ENCODE measurements around the gene KAT2B. TPM values are rescaled to one million over a fixed set of nuclear protein-coding genes. Genes with fewer than 3 reads are reported as not detected.
"Not testable (repeated sequence)": the region's sequence is repeated elsewhere in the genome, so short reads cannot be mapped to it uniquely, and the experiment has no call there.

Gene KAT2B
- total RNA-seq, 1 experiment from 2014 or later = 3.7 TPM

DNA sequence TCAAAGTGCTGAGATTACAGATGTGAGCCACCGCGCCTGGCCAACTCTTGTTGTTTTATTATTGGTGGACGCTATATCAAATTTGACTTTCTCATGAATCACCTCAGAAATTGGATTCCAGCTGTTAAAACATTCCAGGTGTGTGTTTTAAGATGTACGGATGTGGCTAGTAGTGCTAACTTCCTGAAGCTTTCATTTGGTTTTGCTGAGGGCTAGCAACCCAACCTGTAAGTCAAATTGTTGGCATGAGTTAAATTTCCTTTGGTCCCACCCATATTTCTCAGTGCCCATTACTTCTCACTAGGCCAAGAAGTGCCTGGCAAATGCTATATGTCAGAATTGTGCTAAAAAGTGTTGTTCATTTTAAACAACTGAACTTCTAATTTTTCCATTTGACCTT lies 13.1 kb upstream of the KAT2B start:
- no peak overlapping the region for H3K4me2 ChIP-seq (ENCODE audit: low read length)
- RAD21 ChIA-PET (ENCODE audit: low non-redundant PET in 1 of 2, low total read pairs in 2 of 2, uncharacterized antibody in 2 of 2, unreplicated experiment in 2 of 2) = no interaction called here
- POLR2A ChIA-PET = no interaction called here
- no peaks in the 10 kb centered on the region for H3K36me3 ChIP-seq (ENCODE audit: control insufficient read depth in 1 of 2, insufficient read depth in 2 of 2, low read length in 2 of 2)
- no peaks in the 10 kb centered on the region for H3K79me2 ChIP-seq (ENCODE audit: insufficient read depth, low read length)
- H2AFZ ChIP-seq (ENCODE audit: low read depth, low read length, poor library complexity, severe bottlenecking) = no peak overlapping the region
- no peak overlapping the region for H3K9ac ChIP-seq (ENCODE audit: low read length)
- no peak overlapping the region for H3K4me3 ChIP-seq (replicated peaks in 1 of 2; ENCODE audit: low read depth in 1 of 2, low read length in 2 of 2)
- TF ChIP-seq RAD21 (IDR thresholded peaks at IDR 0.05; ENCODE audit: low read depth) (no peak), ZFX (IDR thresholded peaks at IDR 0.05) (no peak), SP1 (IDR thresholded peaks at IDR 0.05; ENCODE audit: low read depth) (no peak), EZH2 (IDR thresholded peaks at IDR 0.05) (no peak), SIN3A (IDR thresholded peaks at IDR 0.05; ENCODE audit: low read depth) (no peak), TCF7L2 (IDR thresholded peaks at IDR 0.05; ENCODE audit: borderline replicate concordance, extremely low read depth, insufficient read depth, insufficient read length) (no peak)
- TF ChIP-seq, protein P1, sequence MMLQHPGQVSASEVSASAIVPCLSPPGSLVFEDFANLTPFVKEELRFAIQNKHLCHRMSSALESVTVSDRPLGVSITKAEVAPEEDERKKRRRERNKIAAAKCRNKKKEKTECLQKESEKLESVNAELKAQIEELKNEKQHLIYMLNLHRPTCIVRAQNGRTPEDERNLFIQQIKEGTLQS (IDR thresholded peaks at IDR 0.05) = no peak
- TF ChIP-seq, protein P2, sequence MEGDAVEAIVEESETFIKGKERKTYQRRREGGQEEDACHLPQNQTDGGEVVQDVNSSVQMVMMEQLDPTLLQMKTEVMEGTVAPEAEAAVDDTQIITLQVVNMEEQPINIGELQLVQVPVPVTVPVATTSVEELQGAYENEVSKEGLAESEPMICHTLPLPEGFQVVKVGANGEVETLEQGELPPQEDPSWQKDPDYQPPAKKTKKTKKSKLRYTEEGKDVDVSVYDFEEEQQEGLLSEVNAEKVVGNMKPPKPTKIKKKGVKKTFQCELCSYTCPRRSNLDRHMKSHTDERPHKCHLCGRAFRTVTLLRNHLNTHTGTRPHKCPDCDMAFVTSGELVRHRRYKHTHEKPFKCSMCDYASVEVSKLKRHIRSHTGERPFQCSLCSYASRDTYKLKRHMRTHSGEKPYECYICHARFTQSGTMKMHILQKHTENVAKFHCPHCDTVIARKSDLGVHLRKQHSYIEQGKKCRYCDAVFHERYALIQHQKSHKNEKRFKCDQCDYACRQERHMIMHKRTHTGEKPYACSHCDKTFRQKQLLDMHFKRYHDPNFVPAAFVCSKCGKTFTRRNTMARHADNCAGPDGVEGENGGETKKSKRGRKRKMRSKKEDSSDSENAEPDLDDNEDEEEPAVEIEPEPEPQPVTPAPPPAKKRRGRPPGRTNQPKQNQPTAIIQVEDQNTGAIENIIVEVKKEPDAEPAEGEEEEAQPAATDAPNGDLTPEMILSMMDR (IDR thresholded peaks at IDR 0.05 in 2 of 3, conservative IDR thresholded peaks at IDR 0.05 in 1 of 3; ENCODE audit: borderline replicate concordance in 1 of 3, insufficient read depth in 1 of 3, low read depth in 2 of 3, low read length in 2 of 3) = no peak
- no peaks in the 10 kb centered on the region for H3K9me3 ChIP-seq (ENCODE audit: control insufficient read depth in 1 of 2, insufficient read depth in 1 of 2, low read depth in 1 of 2, low read length in 2 of 2)
- no peaks in the 10 kb centered on the region for H3K9me2 ChIP-seq (ENCODE audit: insufficient read depth)
- no TSS peak for BruUV-seq (replicated peaks)
- CTCF ChIA-PET = no interaction called here
- no peak for ATAC-seq
- H4K20me1 ChIP-seq (ENCODE audit: insufficient read depth) = no peaks in the 10 kb centered on the region
- H3K4me1 ChIP-seq (ENCODE audit: control insufficient read depth in 1 of 2, insufficient read depth in 2 of 2, low read length in 2 of 2) = no peaks in the 10 kb centered on the region
- intact Hi-C loops (cut with micrococcal nuclease) = no loop called here
- H3K27ac ChIP-seq (ENCODE audit: low read depth, low read length) = no peak overlapping the region
- no peaks in the 10 kb centered on the region for H3K27me3 ChIP-seq (ENCODE audit: insufficient read depth, low read length)
- no peak for DNase-seq (ENCODE audit: low read depth, low spot score)

DNA sequence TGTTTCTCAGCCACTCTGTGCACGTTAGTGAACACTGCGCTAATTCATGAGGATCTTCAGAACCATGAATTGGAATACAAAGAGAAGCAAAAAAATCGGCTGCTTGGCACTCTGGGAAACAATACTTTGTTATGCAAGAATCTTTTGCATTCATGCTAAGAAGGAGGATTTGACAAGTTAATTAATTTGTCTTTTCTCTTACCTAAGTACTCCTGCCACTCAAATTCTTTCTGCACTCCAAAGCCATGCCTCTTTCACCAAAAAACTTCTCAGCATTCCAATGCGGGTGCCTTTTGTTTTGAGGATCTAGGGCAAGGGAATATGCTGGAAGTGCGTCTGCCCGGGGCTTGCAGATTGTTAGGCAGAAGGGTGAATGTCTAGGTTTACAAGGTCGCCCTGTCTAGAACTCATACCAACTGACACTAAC lies 11.3 kb upstream of the KAT2B start:
- TF ChIP-seq EGR1 (IDR thresholded peaks at IDR 0.05; ENCODE audit: low read depth) (no peak), ZFX (IDR thresholded peaks at IDR 0.05) (no peak), SIN3A (IDR thresholded peaks at IDR 0.05; ENCODE audit: low read depth) (no peak), CBX3 (IDR thresholded peaks at IDR 0.05; ENCODE audit: low read depth) (no peak), EZH2phosphoT487 (IDR thresholded peaks at IDR 0.05; ENCODE audit: borderline replicate concordance) (no peak)
- TF ChIP-seq, protein P1 (IDR thresholded peaks at IDR 0.05) = no peak
- Histone ChIP-seq H4K20me1 (ENCODE audit: insufficient read depth) (no peaks in the 10 kb centered on the region), H2AFZ (ENCODE audit: low read depth, low read length, poor library complexity, severe bottlenecking) (no peak overlapping the region), H3K4me3 (replicated peaks in 1 of 2; ENCODE audit: low read depth in 1 of 2, low read length in 2 of 2) (no peak overlapping the region), H3K9ac (ENCODE audit: low read length) (no peak overlapping the region), H3K9me2 (ENCODE audit: insufficient read depth) (no peaks in the 10 kb centered on the region), H3K36me3 (ENCODE audit: control insufficient read depth in 1 of 2, insufficient read depth in 2 of 2, low read length in 2 of 2) (no peaks in the 10 kb centered on the region), H3K4me1 (ENCODE audit: control insufficient read depth in 1 of 2, insufficient read depth in 2 of 2, low read length in 2 of 2) (no peaks in the 10 kb centered on the region), H3K27me3 (ENCODE audit: insufficient read depth, low read length) (no peaks in the 10 kb centered on the region), H3K9me3 (ENCODE audit: control insufficient read depth in 1 of 2, insufficient read depth in 1 of 2, low read depth in 1 of 2, low read length in 2 of 2) (no peaks in the 10 kb centered on the region), H3K27ac (ENCODE audit: low read depth, low read length) (no peak overlapping the region), H3K4me2 (ENCODE audit: low read length) (no peak overlapping the region), H3K79me2 (ENCODE audit: insufficient read depth, low read length) (no peaks in the 10 kb centered on the region)
- CTCF ChIA-PET = interaction anchor here (1.3 kb wide), 1 partner anchor 12 kb away, joined by 3 read pairs; the partner anchor contains the start of gene KAT2B
- intact Hi-C loops (cut with micrococcal nuclease) = no loop called here
- BruUV-seq (replicated peaks) = no TSS peak
- ATAC-seq (no peak), DNase-seq (ENCODE audit: low read depth, low spot score) (no peak)
- POLR2A ChIA-PET = no interaction called here
- RAD21 ChIA-PET (ENCODE audit: low non-redundant PET in 1 of 2, low total read pairs in 2 of 2, uncharacterized antibody in 2 of 2, unreplicated experiment in 2 of 2) = no interaction called here

DNA sequence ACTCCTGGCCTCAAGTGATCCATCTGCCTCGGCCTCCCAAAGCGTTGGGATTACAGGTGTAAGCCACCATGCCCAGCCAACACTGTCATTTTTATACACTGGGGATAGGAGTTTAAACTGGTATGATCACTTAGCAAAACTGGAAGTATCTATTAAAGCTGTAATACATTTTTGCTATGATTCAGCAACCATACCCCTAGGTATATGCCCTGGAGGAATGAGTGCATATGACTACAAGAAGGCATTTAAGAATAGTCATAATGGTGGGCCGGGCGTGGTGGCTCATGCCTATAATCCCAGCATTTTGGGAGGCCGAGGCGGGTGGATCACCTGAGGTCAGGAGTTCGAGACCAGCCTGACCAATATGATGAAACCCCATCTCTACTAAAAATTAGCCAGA lies 8.3 kb upstream of the KAT2B start:
- H3K9me2 ChIP-seq (ENCODE audit: insufficient read depth); H2AFZ ChIP-seq (ENCODE audit: low read depth, low read length, poor library complexity, severe bottlenecking); DNase-seq (ENCODE audit: low read depth, low spot score); H3K27me3 ChIP-seq (ENCODE audit: insufficient read depth, low read length); H3K36me3 ChIP-seq (ENCODE audit: control insufficient read depth in 1 of 2, insufficient read depth in 2 of 2, low read length in 2 of 2); intact Hi-C loops (cut with micrococcal nuclease); H3K9ac ChIP-seq (ENCODE audit: low read length); H3K4me3 ChIP-seq (replicated peaks in 1 of 2; ENCODE audit: low read depth in 1 of 2, low read length in 2 of 2); RAD21 ChIA-PET (ENCODE audit: low non-redundant PET in 1 of 2, low total read pairs in 2 of 2, uncharacterized antibody in 2 of 2, unreplicated experiment in 2 of 2); H3K9me3 ChIP-seq (ENCODE audit: control insufficient read depth in 1 of 2, insufficient read depth in 1 of 2, low read depth in 1 of 2, low read length in 2 of 2); H3K79me2 ChIP-seq (ENCODE audit: insufficient read depth, low read length); H3K27ac ChIP-seq (ENCODE audit: low read depth, low read length); H3K4me2 ChIP-seq (ENCODE audit: low read length); H4K20me1 ChIP-seq (ENCODE audit: insufficient read depth); BruUV-seq (replicated peaks); POLR2A ChIA-PET; CTCF ChIA-PET; H3K4me1 ChIP-seq (ENCODE audit: control insufficient read depth in 1 of 2, insufficient read depth in 2 of 2, low read length in 2 of 2); ATAC-seq: not testable (repeated sequence)
